GM21526 (cell line): ENCODE measurements around the gene ARMC5.
A peak's percentile ranks its signal among the peaks of the same experiment; 100 is the strongest.
"Not testable (repeated sequence)": the region's sequence is repeated elsewhere in the genome, so short reads cannot be mapped to it uniquely, and the experiment has no call there.

ENCODE experiments used
- ATAC-seq: cut with Tn5 transposase; IDR thresholded peaks from one replicate; pipeline ENCODE4 v1.9.1; 2021; ENCODE audit warnings: moderate library complexity; ENCODE audit not compliant: unreplicated experiment, low FRiP score

Gene ARMC5

GRCh38 chr16:31458844-31459686, at the start of gene ARMC5:
Gene ARMC5 (plus strand): TSS chr16:31459501. CDS start chr16:31459525, 24 bp downstream.
- peak; percentile 73 for ATAC-seq

GRCh38 chr16:31410082-31410481, 49.2 kb upstream of the ARMC5 start:
- ATAC-seq: no peak

GRCh38 chr16:31411024-31411844, 48.1 kb upstream of the ARMC5 start:
- no peak for ATAC-seq

- ATAC-seq: no peak
Measured at GRCh38 chr16:31412750-31413149, 46.6 kb upstream of the ARMC5 start.

- no peak for ATAC-seq
Measured at GRCh38 chr16:31413381-31413780, 45.9 kb upstream of the ARMC5 start.

GRCh38 chr16:31413943-31414342, 45.4 kb upstream of the ARMC5 start:
- no peak for ATAC-seq

- ATAC-seq: no peak
Measured at GRCh38 chr16:31414706-31415105, 44.6 kb upstream of the ARMC5 start.

- ATAC-seq: no peak
Measured at GRCh38 chr16:31416371-31416770, 42.9 kb upstream of the ARMC5 start.

GRCh38 chr16:31417036-31417435, 42.3 kb upstream of the ARMC5 start:
- not testable (repeated sequence) for ATAC-seq

- ATAC-seq: no peak
Measured at GRCh38 chr16:31417916-31418315, 41.4 kb upstream of the ARMC5 start.

- no peak for ATAC-seq
Measured at GRCh38 chr16:31420037-31420436, 39.3 kb upstream of the ARMC5 start.

GRCh38 chr16:31421587-31421986, 37.7 kb upstream of the ARMC5 start:
- no peak for ATAC-seq

GRCh38 chr16:31423241-31423640, 36.1 kb upstream of the ARMC5 start:
- ATAC-seq: no peak

GRCh38 chr16:31423801-31424200, 35.5 kb upstream of the ARMC5 start:
- no peak for ATAC-seq

- ATAC-seq: no peak
Measured at GRCh38 chr16:31427441-31428278, 31.6 kb upstream of the ARMC5 start.

- ATAC-seq: no peak
Measured at GRCh38 chr16:31428279-31428597, 31.1 kb upstream of the ARMC5 start, which contains the start of gene COX6A2. Gene COX6A2 (minus strand): TSS chr16:31428360. CDS start chr16:31428325, 35 bp downstream.

- no peak for ATAC-seq
Measured at GRCh38 chr16:31428638-31429247, 30.6 kb upstream of the ARMC5 start.

- no peak for ATAC-seq
Measured at GRCh38 chr16:31429314-31429713, 30.0 kb upstream of the ARMC5 start.

- ATAC-seq: no peak
Measured at GRCh38 chr16:31429796-31430195, 29.5 kb upstream of the ARMC5 start.

GRCh38 chr16:31430380-31431052, 28.8 kb upstream of the ARMC5 start:
- no peak for ATAC-seq
